ENCODE data around the gene TNFRSF18.

TNFRSF18 gene

GRCh38 chr1:1170215-1171091, 35.9 kb downstream of the TNFRSF18 start:
- intact Hi-C loops (cut with DNase I): no loop called here
- DNase-seq: peak in 4 of 10 donors; percentile 13 to 73 (median 54)

- peak in 4 of 10 donors; percentile 20 to 77 (median 72) for DNase-seq
- intact Hi-C loops (cut with DNase I): no loop called here
These were observed 36.8 kb downstream of the TNFRSF18 start for GRCh38 chr1:1169429-1170214.

GRCh38 chr1:1168451-1169411, 37.7 kb downstream of the TNFRSF18 start:
- peak in 3 of 10 donors; percentile 58 to 67 (median 59) for DNase-seq
- intact Hi-C loops (cut with DNase I): no loop called here

GRCh38 chr1:1167841-1168450, 38.4 kb downstream of the TNFRSF18 start:
- DNase-seq: peak in 2 of 10 donors; percentile 37 to 70
- intact Hi-C loops (cut with DNase I): no loop called here

- intact Hi-C loops (cut with DNase I): no loop called here
- DNase-seq: peak in 2 of 10 donors; percentile 63 to 72
These were observed 39.0 kb downstream of the TNFRSF18 start for GRCh38 chr1:1167398-1167821.

GRCh38 chr1:1166642-1167397, 39.6 kb downstream of the TNFRSF18 start:
- DNase-seq: peak in 1 of 10 donors; percentile 70
- intact Hi-C loops (cut with DNase I): no loop called here

GRCh38 chr1:1165900-1166421, 40.4 kb downstream of the TNFRSF18 start:
- intact Hi-C loops (cut with DNase I): no loop called here
- no peak for DNase-seq

- DNase-seq: no peak
- intact Hi-C loops (cut with DNase I): no loop called here
These were observed 40.9 kb downstream of the TNFRSF18 start for GRCh38 chr1:1165485-1165884.

GRCh38 chr1:1164701-1165451, 41.5 kb downstream of the TNFRSF18 start:
- intact Hi-C loops (cut with DNase I): no loop called here
- no peak for DNase-seq

GRCh38 chr1:1164361-1164700, 42.1 kb downstream of the TNFRSF18 start:
- intact Hi-C loops (cut with DNase I): no loop called here

GRCh38 chr1:1163538-1164070, 42.8 kb downstream of the TNFRSF18 start:
- no peak for DNase-seq
- intact Hi-C loops (cut with DNase I): no loop called here

More at GRCh38 chr1:1164361-1164700, 42.1 kb downstream of the TNFRSF18 start:
- no peak for DNase-seq

GRCh38 chr1:1162597-1163537, 43.5 kb downstream of the TNFRSF18 start:
- no peak for DNase-seq

GRCh38 chr1:1161683-1162079, 44.7 kb downstream of the TNFRSF18 start:
- no peak for DNase-seq
- intact Hi-C loops (cut with DNase I): no loop called here

More at GRCh38 chr1:1162597-1163537, 43.5 kb downstream of the TNFRSF18 start:
- intact Hi-C loops (cut with DNase I): no loop called here

- intact Hi-C loops (cut with DNase I): no loop called here
- DNase-seq: no peak
These were observed 45.2 kb downstream of the TNFRSF18 start for GRCh38 chr1:1161078-1161682.

GRCh38 chr1:1160281-1160930, 46.0 kb downstream of the TNFRSF18 start:
- intact Hi-C loops (cut with DNase I): no loop called here
- no peak for DNase-seq

Data from posterior cingulate gyrus (tissue), 11 donors.